AG09319 (cell line): Measurements from ENCODE around the gene VWA3A.

ENCODE experiments used
- DNase-seq: peaks from one replicate; pipeline ENCODE4 v3.0.0-alpha.2; 2010; ENCODE audit warnings: low read depth; ENCODE audit errors: extremely low read depth
- TF ChIP-seq, protein P1 (sequence below): IDR thresholded peaks from 2 replicates; pipeline ENCODE4 v1.5.1; 2011; ENCODE audit warnings: low read depth, mild to moderate bottlenecking, inconsistent platforms, low read length, moderate library complexity

VWA3A gene

GRCh38 chr16:22055881-22056280 is 36.5 kb upstream of the VWA3A start:
- TF ChIP-seq, protein P1, sequence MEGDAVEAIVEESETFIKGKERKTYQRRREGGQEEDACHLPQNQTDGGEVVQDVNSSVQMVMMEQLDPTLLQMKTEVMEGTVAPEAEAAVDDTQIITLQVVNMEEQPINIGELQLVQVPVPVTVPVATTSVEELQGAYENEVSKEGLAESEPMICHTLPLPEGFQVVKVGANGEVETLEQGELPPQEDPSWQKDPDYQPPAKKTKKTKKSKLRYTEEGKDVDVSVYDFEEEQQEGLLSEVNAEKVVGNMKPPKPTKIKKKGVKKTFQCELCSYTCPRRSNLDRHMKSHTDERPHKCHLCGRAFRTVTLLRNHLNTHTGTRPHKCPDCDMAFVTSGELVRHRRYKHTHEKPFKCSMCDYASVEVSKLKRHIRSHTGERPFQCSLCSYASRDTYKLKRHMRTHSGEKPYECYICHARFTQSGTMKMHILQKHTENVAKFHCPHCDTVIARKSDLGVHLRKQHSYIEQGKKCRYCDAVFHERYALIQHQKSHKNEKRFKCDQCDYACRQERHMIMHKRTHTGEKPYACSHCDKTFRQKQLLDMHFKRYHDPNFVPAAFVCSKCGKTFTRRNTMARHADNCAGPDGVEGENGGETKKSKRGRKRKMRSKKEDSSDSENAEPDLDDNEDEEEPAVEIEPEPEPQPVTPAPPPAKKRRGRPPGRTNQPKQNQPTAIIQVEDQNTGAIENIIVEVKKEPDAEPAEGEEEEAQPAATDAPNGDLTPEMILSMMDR = no peak
- DNase-seq = no peak

- TF ChIP-seq, protein P1 = no peak
- DNase-seq = no peak
Observed at GRCh38 chr16:22063888-22064467, 28.4 kb upstream of the VWA3A start.

DNA sequence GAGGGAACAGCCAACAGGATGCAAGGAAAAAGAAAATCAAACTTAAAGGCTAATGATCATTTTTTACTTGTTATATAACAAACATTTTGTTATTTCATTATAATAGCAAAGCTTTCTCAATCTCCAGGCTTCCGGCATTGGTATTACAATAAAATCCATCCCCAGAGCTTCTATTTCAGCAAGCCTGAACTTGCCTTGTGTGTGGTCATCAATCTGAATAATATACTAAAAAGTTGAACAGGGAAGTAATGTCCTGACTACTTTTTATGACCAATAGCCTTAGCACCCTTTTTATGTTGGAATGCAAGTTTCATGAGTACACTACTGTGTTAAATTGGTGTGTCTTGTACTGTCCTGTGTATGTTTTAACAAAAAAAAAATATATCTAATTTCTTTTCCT is 27.1 kb upstream of the VWA3A start:
- TF ChIP-seq, protein P1 = no peak
- no peak for DNase-seq

- TF ChIP-seq, protein P1 = no peak
- no peak for DNase-seq
Observed at GRCh38 chr16:22070361-22071330, 21.7 kb upstream of the VWA3A start.

GRCh38 chr16:22071331-22071910 is 20.9 kb upstream of the VWA3A start:
- no peak for DNase-seq
- TF ChIP-seq, protein P1 = no peak

DNA sequence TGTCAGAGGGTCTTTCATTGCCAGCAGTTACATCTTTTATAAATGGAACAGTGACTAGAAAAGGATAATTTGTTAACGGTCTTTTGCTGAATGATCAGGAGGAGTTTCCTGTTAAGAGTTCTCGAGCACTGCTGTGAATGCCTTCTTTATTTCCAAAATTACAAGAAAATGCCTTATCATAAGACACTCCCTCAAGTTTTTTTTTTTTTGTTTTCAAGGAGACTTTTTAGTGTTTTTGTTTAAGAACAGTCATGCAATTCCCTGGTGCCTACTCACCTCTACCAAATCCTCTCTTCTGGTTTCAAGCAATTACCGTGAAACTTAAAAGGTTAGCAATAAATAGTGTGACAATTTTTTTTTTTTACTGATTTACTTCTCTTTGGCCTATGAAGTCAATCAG is 19.0 kb upstream of the VWA3A start:
- DNase-seq = no peak
- TF ChIP-seq, protein P1 = no peak

DNA sequence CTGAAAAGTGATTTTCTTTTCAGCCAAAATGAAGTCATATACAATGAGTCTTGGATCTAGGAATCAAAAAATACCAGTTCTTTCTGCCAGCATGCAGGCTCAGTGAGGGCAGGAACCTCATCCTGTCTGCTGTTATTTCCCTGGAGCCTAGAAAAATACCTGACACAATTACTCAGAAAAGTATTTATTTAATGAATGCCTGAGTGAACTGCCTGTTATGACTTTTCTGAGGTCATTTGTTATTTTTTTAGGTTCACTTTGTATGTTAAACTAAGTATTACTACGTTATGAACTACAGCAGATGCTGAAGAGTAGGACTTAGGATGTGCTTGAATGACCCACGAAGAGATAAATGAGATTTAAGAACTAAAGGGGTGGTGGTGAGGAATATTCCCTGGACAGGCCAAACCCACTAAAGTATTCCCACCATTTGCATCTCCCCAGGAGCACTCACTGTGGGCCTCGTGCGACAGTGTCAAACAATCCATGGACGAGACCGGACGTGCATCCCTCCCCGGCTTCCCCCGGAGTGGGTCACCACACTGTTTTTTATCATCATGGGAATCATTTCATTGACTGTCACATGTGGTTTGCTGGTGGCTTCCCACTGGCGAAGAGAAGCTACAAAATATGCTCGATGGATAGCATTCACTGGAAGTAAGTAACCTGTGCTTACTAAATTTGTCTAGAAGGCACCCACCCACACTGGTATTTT is 17.1 kb upstream of the VWA3A start:
- no peak for DNase-seq

More for the DNA sequence above, 17.1 kb upstream of the VWA3A start:
- TF ChIP-seq, protein P1 = no peak
